ENCODE measurements around the gene SF3B4. TPM values are rescaled to one million over a fixed set of nuclear protein-coding genes. Genes with fewer than 3 reads are reported as not detected.

SF3B4 gene
- total and polyA plus RNA-seq, 2 of the 8 experiments (the other 6 are each of a cell fraction or from before 2014, with no cell fraction given), result 81.1 to 122 TPM

GRCh38 chr1:149915429-149916192, 12.0 kb downstream of the SF3B4 start (continued):
- TF ChIP-seq CHD7 (IDR thresholded peaks at IDR 0.05; ENCODE audit: insufficient replicate concordance, low read length), result no peak
- TF ChIP-seq SAP30 (IDR thresholded peaks at IDR 0.05; ENCODE audit: insufficient read depth, insufficient replicate concordance, low read length), result no peak

Data from H1 (cell line).